K562 (cell line): ENCODE results near the gene HEBP2. TPM values are rescaled to one million over a fixed set of nuclear protein-coding genes. Genes with fewer than 3 reads are reported as not detected.

ENCODE experiments used
- EHMT2 ChIP-seq: fragments of 450-650 bp; IDR thresholded peaks from 2 replicates; pipeline ENCODE4 v1.6.1; 2018; ENCODE audit warnings: antibody characterized with exemption
- EP400 ChIP-seq: fragments of 450-650 bp; IDR thresholded peaks from 2 replicates; pipeline ENCODE4 v1.6.1; 2017; ENCODE audit warnings: antibody characterized with exemption, mild to moderate bottlenecking, moderate library complexity
- GTF2A2 ChIP-seq: IDR thresholded peaks from 2 replicates; pipeline ENCODE4 v1.6.1; 2016; ENCODE audit warnings: mild to moderate bottlenecking, missing genetic modification characterization, missing compliant biosample characterization
- GTF2F1 ChIP-seq: IDR thresholded peaks from 2 replicates; pipeline ENCODE4 v1.6.1; 2011; ENCODE audit warnings: low read depth, low read length, improper control_type of control experiment
- MIER1 ChIP-seq: fragments of 450-650 bp; IDR thresholded peaks from 2 replicates; pipeline ENCODE4 v1.6.1; 2016; ENCODE audit warnings: antibody characterized with exemption, mild to moderate bottlenecking, low read depth
- NCOA4 ChIP-seq: fragments of 450-650 bp; IDR thresholded peaks from 2 replicates; pipeline ENCODE4 v1.6.1; 2018; ENCODE audit warnings: mild to moderate bottlenecking; ENCODE audit not compliant: partially characterized antibody
- SMAD3 ChIP-seq: fragments of 450-650 bp; formaldehyde crosslinking; conservative IDR thresholded peaks from 2 replicates; pipeline ENCODE4 v1.4.0; 2020; ENCODE audit warnings: mild to moderate bottlenecking
- U2AF2 ChIP-seq: fragments of 200-400 bp; formaldehyde crosslinking; optimal IDR thresholded peaks from 2 replicates; pipeline ENCODE3; 2017; ENCODE audit warnings: low read depth, mild to moderate bottlenecking, low read length
- ZC3H4 ChIP-seq: sonication (generic); formaldehyde crosslinking; IDR thresholded peaks from 2 replicates; pipeline ENCODE4 v1.9.0; 2021; ENCODE audit warnings: missing genetic modification reagents, borderline replicate concordance
- ZNF584 ChIP-seq: fragments of 200-800 bp; sonication (Bioruptor generic); IDR thresholded peaks from 2 replicates; pipeline ENCODE4 v1.6.1; 2016; ENCODE audit warnings: low read depth, mild to moderate bottlenecking, missing genetic modification characterization, missing compliant biosample characterization
- polyA plus RNA-seq, 8 experiments: library from polyadenylated mRNA; depleted of rRNA in 4 of 8; stranded (reverse) in 5 of 8; unstranded in 3 of 8; fragments of >200 nt; fragmentation: Nextera tagmentation in 2 of 8; fragmentation: Illumina TruSeq in 1 of 8; extraction: Ambion mirVana in 2 of 8; extraction: Trizol in 1 of 8; gene quantifications; 2 replicates each; pipeline versions ENCODE4 v1.2.1 to v1.2.3, GENCODE V29; 2011 to 2014; ENCODE audit warnings: inconsistent platforms in 1 of 8, missing spikeins in 1 of 8
- total RNA-seq, 7 experiments: library from RNA; depleted of rRNA in 6 of 7; stranded (reverse); fragments of >200 nt in 6 of 7; fragmentation: Illumina TruSeq in 2 of 7; extraction: Trizol in 2 of 7; gene quantifications; 2 replicates each; pipeline versions ENCODE4 v1.2.1 to v1.2.3, GENCODE V29; 2011 to 2021; ENCODE audit warnings: low replicate concordance in 1 of 7
- TF ChIP-seq, protein P1 (sequence below), 2 experiments: IDR thresholded peaks; 2 replicates each; pipeline ENCODE4 v1.6.1; 2011; ENCODE audit warnings: borderline replicate concordance in 1 of 2, control low read depth in 1 of 2, low read depth in 1 of 2, low read length in 1 of 2, mild to moderate bottlenecking in 1 of 2, mixed read lengths in 1 of 2, moderate library complexity in 1 of 2; ENCODE audit not compliant: insufficient read depth in 1 of 2, insufficient read length in 1 of 2, poor library complexity in 1 of 2, severe bottlenecking in 1 of 2; ENCODE audit errors: extremely low read depth in 1 of 2
- TF ChIP-seq, protein P2 (sequence below), 2 experiments: fragments of 450-650 bp in 1 of 2; sonication (generic) in 1 of 2; formaldehyde crosslinking in 1 of 2; IDR thresholded peaks in 1 of 2; conservative IDR thresholded peaks in 1 of 2; 2 replicates each; pipeline versions ENCODE4 v1.6.1 to v1.8.1; 2016 to 2023; ENCODE audit warnings: mild to moderate bottlenecking in 2 of 2, moderate library complexity in 2 of 2, inconsistent platforms in 1 of 2, missing genetic modification reagents in 1 of 2
- TF ChIP-seq, protein P3 (sequence below): fragments of 450-650 bp; conservative IDR thresholded peaks from 2 replicates; pipeline ENCODE4 v1.6.1; 2016; ENCODE audit warnings: missing genetic modification characterization, low read depth, mild to moderate bottlenecking, control low read depth, missing compliant biosample characterization
- TF ChIP-seq, protein P4 (sequence below): sonication (generic); formaldehyde crosslinking; IDR thresholded peaks from 2 replicates; pipeline ENCODE4 v1.8.1; 2023; ENCODE audit warnings: mild to moderate bottlenecking, missing genetic modification reagents
- TF ChIP-seq, protein P5 (sequence below): IDR thresholded peaks from 2 replicates; pipeline ENCODE4 v1.6.1; 2011; ENCODE audit warnings: borderline replicate concordance, low read depth, mild to moderate bottlenecking, moderate library complexity, low read length; ENCODE audit not compliant: insufficient read depth, poor library complexity, severe bottlenecking
- TF ChIP-seq, protein P6 (sequence below): fragments of 450-650 bp; IDR thresholded peaks from 2 replicates; pipeline ENCODE4 v1.6.1; 2016; ENCODE audit warnings: mild to moderate bottlenecking

The HEBP2 gene
- total and polyA plus RNA-seq, 9 of the 15 experiments (the other 6 are each of a cell fraction or from before 2014, with no cell fraction given), result 8.5 to 63.7 (median 36.9) TPM

DNA sequence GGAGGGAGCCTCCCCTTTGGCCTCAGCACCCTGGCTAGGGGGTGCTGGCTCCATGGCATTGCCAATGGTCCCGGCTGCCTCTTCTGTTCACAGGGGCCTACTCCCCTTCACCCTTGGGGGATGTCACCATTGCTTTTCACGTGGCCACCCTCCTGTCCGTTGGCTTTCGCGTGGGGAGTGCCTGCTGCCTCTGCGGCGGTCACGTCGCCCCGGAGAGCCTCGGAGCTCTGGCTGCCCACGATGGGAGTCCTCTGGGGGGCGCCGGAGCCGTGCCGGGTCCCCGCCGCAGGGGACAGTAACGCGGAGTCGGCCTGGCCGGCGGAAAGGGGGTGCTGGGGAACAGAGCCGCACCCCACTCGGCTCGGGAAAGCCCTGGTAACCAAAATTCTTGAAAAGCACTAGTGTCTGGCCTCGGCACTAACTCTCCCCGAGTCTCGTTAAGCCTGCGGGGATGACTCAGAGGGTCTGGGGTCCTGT is 661 bp upstream of the HEBP2 start (continued):
- TF ChIP-seq NCOA4 (no peak), EHMT2 (peak; percentile 54; the same call in 1 of the 2 replicates), U2AF2 (no peak), GTF2F1 (no peak), EP400 (no peak; the same call in 1 of the 2 replicates), ZC3H4 (CRISPR knock-in tag) (peak; percentile 81; the same call in 1 of the 2 replicates), ZNF584 (0 out of 2 replicates have a peak, but pooled peaks have one; percentile 19), MIER1 (no peak), SMAD3 (CRISPR knock-in tag) (no peak), GTF2A2 (0 out of 2 replicates have a peak, but pooled peaks have one; percentile 19)
- TF ChIP-seq, protein P1, sequence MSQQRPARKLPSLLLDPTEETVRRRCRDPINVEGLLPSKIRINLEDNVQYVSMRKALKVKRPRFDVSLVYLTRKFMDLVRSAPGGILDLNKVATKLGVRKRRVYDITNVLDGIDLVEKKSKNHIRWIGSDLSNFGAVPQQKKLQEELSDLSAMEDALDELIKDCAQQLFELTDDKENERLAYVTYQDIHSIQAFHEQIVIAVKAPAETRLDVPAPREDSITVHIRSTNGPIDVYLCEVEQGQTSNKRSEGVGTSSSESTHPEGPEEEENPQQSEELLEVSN (IDR thresholded peaks at IDR 0.05; ENCODE audit: borderline replicate concordance in 1 of 2, extremely low read depth in 1 of 2, insufficient read depth in 1 of 2, insufficient read length in 1 of 2, low read depth in 1 of 2, low read length in 1 of 2, poor library complexity in 1 of 2, severe bottlenecking in 1 of 2), result peak in 1 of 2 experiments; percentile 9
- TF ChIP-seq, protein P2, sequence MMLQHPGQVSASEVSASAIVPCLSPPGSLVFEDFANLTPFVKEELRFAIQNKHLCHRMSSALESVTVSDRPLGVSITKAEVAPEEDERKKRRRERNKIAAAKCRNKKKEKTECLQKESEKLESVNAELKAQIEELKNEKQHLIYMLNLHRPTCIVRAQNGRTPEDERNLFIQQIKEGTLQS (IDR thresholded peaks at IDR 0.05), result peak; percentile 52; the same call in 1 of the 2 replicates
- TF ChIP-seq, protein P2 (CRISPR knock-in tag; conservative IDR thresholded peaks at IDR 0.05), result no peak
- TF ChIP-seq, protein P3, sequence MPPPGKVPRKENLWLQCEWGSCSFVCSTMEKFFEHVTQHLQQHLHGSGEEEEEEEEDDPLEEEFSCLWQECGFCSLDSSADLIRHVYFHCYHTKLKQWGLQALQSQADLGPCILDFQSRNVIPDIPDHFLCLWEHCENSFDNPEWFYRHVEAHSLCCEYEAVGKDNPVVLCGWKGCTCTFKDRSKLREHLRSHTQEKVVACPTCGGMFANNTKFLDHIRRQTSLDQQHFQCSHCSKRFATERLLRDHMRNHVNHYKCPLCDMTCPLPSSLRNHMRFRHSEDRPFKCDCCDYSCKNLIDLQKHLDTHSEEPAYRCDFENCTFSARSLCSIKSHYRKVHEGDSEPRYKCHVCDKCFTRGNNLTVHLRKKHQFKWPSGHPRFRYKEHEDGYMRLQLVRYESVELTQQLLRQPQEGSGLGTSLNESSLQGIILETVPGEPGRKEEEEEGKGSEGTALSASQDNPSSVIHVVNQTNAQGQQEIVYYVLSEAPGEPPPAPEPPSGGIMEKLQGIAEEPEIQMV, result no peak
- TF ChIP-seq, protein P4, sequence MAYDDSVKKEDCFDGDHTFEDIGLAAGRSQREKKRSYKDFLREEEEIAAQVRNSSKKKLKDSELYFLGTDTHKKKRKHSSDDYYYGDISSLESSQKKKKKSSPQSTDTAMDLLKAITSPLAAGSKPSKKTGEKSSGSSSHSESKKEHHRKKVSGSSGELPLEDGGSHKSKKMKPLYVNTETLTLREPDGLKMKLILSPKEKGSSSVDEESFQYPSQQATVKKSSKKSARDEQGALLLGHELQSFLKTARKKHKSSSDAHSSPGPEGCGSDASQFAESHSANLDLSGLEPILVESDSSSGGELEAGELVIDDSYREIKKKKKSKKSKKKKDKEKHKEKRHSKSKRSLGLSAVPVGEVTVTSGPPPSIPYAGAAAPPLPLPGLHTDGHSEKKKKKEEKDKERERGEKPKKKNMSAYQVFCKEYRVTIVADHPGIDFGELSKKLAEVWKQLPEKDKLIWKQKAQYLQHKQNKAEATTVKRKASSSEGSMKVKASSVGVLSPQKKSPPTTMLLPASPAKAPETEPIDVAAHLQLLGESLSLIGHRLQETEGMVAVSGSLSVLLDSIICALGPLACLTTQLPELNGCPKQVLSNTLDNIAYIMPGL (CRISPR knock-in tag), result no peak
- TF ChIP-seq, protein P5, sequence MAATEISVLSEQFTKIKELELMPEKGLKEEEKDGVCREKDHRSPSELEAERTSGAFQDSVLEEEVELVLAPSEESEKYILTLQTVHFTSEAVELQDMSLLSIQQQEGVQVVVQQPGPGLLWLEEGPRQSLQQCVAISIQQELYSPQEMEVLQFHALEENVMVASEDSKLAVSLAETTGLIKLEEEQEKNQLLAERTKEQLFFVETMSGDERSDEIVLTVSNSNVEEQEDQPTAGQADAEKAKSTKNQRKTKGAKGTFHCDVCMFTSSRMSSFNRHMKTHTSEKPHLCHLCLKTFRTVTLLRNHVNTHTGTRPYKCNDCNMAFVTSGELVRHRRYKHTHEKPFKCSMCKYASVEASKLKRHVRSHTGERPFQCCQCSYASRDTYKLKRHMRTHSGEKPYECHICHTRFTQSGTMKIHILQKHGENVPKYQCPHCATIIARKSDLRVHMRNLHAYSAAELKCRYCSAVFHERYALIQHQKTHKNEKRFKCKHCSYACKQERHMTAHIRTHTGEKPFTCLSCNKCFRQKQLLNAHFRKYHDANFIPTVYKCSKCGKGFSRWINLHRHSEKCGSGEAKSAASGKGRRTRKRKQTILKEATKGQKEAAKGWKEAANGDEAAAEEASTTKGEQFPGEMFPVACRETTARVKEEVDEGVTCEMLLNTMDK, result peak; percentile 75
- TF ChIP-seq, protein P6, sequence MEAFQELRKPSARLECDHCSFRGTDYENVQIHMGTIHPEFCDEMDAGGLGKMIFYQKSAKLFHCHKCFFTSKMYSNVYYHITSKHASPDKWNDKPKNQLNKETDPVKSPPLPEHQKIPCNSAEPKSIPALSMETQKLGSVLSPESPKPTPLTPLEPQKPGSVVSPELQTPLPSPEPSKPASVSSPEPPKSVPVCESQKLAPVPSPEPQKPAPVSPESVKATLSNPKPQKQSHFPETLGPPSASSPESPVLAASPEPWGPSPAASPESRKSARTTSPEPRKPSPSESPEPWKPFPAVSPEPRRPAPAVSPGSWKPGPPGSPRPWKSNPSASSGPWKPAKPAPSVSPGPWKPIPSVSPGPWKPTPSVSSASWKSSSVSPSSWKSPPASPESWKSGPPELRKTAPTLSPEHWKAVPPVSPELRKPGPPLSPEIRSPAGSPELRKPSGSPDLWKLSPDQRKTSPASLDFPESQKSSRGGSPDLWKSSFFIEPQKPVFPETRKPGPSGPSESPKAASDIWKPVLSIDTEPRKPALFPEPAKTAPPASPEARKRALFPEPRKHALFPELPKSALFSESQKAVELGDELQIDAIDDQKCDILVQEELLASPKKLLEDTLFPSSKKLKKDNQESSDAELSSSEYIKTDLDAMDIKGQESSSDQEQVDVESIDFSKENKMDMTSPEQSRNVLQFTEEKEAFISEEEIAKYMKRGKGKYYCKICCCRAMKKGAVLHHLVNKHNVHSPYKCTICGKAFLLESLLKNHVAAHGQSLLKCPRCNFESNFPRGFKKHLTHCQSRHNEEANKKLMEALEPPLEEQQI, result no peak
